ENCODE data around the gene MAFG.

MAFG gene

GRCh38 chr17:81931557-81932332 lies 4.2 kb upstream of the MAFG start:
- peaks cover 90% of the 10 kb centered on the region for H3K27me3 ChIP-seq
- no peak overlapping the region for H3K4me3 ChIP-seq (ENCODE audit: low read depth in 1 of 2, low read length in 1 of 2)
- H3K4me1 ChIP-seq (ENCODE audit: control insufficient read depth in 1 of 2, insufficient read depth in 1 of 2, low read depth in 1 of 2, low read length in 1 of 2): peaks cover 26 to 29% of the 10 kb centered on the region in 2 experiments
- TF ChIP-seq, protein P1, sequence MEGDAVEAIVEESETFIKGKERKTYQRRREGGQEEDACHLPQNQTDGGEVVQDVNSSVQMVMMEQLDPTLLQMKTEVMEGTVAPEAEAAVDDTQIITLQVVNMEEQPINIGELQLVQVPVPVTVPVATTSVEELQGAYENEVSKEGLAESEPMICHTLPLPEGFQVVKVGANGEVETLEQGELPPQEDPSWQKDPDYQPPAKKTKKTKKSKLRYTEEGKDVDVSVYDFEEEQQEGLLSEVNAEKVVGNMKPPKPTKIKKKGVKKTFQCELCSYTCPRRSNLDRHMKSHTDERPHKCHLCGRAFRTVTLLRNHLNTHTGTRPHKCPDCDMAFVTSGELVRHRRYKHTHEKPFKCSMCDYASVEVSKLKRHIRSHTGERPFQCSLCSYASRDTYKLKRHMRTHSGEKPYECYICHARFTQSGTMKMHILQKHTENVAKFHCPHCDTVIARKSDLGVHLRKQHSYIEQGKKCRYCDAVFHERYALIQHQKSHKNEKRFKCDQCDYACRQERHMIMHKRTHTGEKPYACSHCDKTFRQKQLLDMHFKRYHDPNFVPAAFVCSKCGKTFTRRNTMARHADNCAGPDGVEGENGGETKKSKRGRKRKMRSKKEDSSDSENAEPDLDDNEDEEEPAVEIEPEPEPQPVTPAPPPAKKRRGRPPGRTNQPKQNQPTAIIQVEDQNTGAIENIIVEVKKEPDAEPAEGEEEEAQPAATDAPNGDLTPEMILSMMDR (IDR thresholded peaks at IDR 0.05): no peak
- no peaks in the 10 kb centered on the region for H3K9me3 ChIP-seq
- no peaks in the 10 kb centered on the region for H3K36me3 ChIP-seq
- no peak overlapping the region for H3K27ac ChIP-seq

DNA sequence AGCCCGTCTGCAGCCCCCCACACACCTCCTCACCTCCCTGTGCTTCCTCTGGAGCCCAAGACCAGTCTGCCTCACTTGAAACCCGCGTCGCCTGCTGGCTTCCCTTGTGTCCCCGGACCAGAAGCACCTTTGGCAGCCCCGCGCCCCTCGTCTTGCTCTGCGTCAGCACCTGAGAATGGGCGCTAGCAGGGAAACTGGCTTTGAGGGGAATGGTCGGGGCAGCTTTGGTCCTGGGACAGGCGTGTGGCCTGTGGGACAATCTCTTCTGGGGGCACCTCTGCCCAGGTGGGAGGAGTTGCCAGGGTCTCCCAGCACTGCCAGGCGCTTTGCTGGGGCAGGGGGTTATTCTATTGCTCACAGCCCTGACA lies 3.6 kb upstream of the MAFG start:
- Histone ChIP-seq H3K36me3 (no peaks in the 10 kb centered on the region), H3K27me3 (peaks cover 84% of the 10 kb centered on the region), H3K9me3 (no peaks in the 10 kb centered on the region), H3K4me3 (ENCODE audit: low read depth in 1 of 2, low read length in 1 of 2) (no peak overlapping the region), H3K27ac (no peak overlapping the region), H3K4me1 (ENCODE audit: control insufficient read depth in 1 of 2, insufficient read depth in 1 of 2, low read depth in 1 of 2, low read length in 1 of 2) (peaks cover 28 to 31% of the 10 kb centered on the region in 2 experiments)
- TF ChIP-seq, protein P1 (IDR thresholded peaks at IDR 0.05): no peak

DNA sequence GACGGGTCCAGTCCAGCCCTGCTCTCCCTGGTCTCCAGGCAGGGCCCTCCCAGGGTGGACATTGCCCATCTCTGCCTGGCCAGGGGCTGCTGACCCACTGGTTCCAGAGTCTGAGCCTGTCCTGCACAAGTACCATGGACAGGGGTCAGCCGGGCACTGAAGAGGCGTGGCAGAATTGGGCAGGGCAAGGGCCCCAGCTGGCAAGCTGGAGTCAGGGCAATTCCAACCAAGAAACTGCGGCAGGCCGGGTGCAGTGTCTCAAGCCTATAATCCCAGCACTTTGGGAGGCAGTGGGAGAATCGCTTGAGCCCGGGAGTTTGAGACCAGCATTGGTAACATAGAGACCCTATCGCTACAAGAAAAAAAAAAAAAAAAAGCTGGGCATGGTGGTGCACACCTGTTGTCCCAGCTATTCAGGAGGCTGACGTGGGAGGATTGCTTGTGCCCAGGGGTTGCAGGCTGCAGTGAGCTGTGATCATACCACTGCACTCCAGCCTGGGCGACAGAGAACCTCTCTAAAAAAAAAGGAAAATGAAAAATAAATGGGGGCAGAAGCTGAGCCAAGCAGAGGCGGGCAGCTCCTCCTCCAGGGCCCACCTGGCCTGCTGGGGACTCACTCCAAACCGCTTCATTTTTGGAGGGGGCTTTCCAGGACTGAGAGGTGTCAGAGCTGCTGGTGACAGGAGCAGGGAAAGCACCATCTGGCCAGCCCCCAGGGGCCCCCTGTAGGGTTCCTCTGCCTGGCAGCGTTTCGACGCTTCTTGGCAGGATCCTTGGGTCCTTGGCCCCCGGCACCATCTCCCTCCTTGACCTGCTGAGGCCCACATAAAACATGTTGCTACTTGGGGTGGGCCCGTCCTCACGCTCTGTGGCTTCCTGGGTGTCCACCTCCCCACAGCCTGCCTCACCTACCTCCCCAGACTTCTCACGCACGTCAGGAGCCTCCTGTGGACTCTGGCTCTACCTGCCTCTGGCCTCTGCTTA lies 2.9 kb upstream of the MAFG start:
- Histone ChIP-seq H3K4me1 (ENCODE audit: control insufficient read depth in 1 of 2, insufficient read depth in 1 of 2, low read depth in 1 of 2, low read length in 1 of 2) (peaks cover 36 to 38% of the 10 kb centered on the region in 2 experiments), H3K27ac (no peak overlapping the region), H3K9me3 (no peaks in the 10 kb centered on the region), H3K4me3 (ENCODE audit: low read depth in 1 of 2, low read length in 1 of 2) (no peak overlapping the region), H3K27me3 (peaks cover 76% of the 10 kb centered on the region), H3K36me3 (no peaks in the 10 kb centered on the region)
- TF ChIP-seq, protein P1 (IDR thresholded peaks at IDR 0.05): no peak

GRCh38 chr17:81929253-81930141 lies 2.0 kb upstream of the MAFG start:
- Histone ChIP-seq H3K4me1 (ENCODE audit: control insufficient read depth in 1 of 2, insufficient read depth in 1 of 2, low read depth in 1 of 2, low read length in 1 of 2) (peaks cover 44 to 45% of the 10 kb centered on the region in 2 experiments), H3K27me3 (peaks cover 67% of the 10 kb centered on the region), H3K9me3 (no peaks in the 10 kb centered on the region), H3K36me3 (no peaks in the 10 kb centered on the region), H3K4me3 (ENCODE audit: low read depth in 1 of 2, low read length in 1 of 2) (no peak overlapping the region), H3K27ac (no peak overlapping the region)
- TF ChIP-seq, protein P1 (IDR thresholded peaks at IDR 0.05): no peak

Measured in neutrophil (primary cell).